HG03521 (cell line): Measurements from ENCODE around the gene APBB2.
"Not testable (repeated sequence)": the region's sequence is repeated elsewhere in the genome, so short reads cannot be mapped to it uniquely, and the experiment has no call there.

Experiments used
- ATAC-seq: cut with Tn5 transposase; IDR thresholded peaks from one replicate; pipeline ENCODE4 v1.9.1; 2021; ENCODE audit warnings: mild to moderate bottlenecking, moderate library complexity; ENCODE audit not compliant: unreplicated experiment

APBB2 gene

GRCh38 chr4:41069838-41070237 lies 144.5 kb downstream of the APBB2 start:
- ATAC-seq: no peak

- ATAC-seq: no peak
These were observed 145.1 kb downstream of the APBB2 start for GRCh38 chr4:41069257-41069656.

GRCh38 chr4:41067369-41067768 lies 147.0 kb downstream of the APBB2 start:
- ATAC-seq: no peak

GRCh38 chr4:41066049-41066448 lies 148.3 kb downstream of the APBB2 start:
- no peak for ATAC-seq

GRCh38 chr4:41065434-41066006 lies 148.8 kb downstream of the APBB2 start:
- ATAC-seq: no peak

- ATAC-seq: no peak
These were observed 149.4 kb downstream of the APBB2 start for GRCh38 chr4:41064953-41065352.

- no peak for ATAC-seq
These were observed 152.7 kb downstream of the APBB2 start for GRCh38 chr4:41061482-41062185.

- ATAC-seq: no peak
These were observed 153.7 kb downstream of the APBB2 start for GRCh38 chr4:41060352-41061334.

- not testable (repeated sequence) for ATAC-seq
These were observed 154.9 kb downstream of the APBB2 start for GRCh38 chr4:41059411-41059810.

- no peak for ATAC-seq
These were observed 155.9 kb downstream of the APBB2 start for GRCh38 chr4:41058426-41058825.

- no peak for ATAC-seq
These were observed 156.9 kb downstream of the APBB2 start for GRCh38 chr4:41057467-41057866.

GRCh38 chr4:41052287-41052686 lies 162.1 kb downstream of the APBB2 start:
- no peak for ATAC-seq

- no peak for ATAC-seq
These were observed 163.2 kb downstream of the APBB2 start for GRCh38 chr4:41050880-41051775.

- no peak for ATAC-seq
These were observed 164.2 kb downstream of the APBB2 start for GRCh38 chr4:41050116-41050515.

GRCh38 chr4:41049176-41049575 lies 165.2 kb downstream of the APBB2 start:
- not testable (repeated sequence) for ATAC-seq

GRCh38 chr4:41044791-41045190 lies 169.6 kb downstream of the APBB2 start:
- no peak for ATAC-seq

GRCh38 chr4:41044165-41044564 lies 170.2 kb downstream of the APBB2 start:
- ATAC-seq: no peak

- ATAC-seq: no peak
These were observed 170.9 kb downstream of the APBB2 start for GRCh38 chr4:41043465-41043864.

GRCh38 chr4:41041551-41041950 lies 172.8 kb downstream of the APBB2 start:
- no peak for ATAC-seq

- no peak for ATAC-seq
These were observed 175.0 kb downstream of the APBB2 start for GRCh38 chr4:41039317-41039716.

GRCh38 chr4:41038304-41038703 lies 176.0 kb downstream of the APBB2 start:
- no peak for ATAC-seq
